Measurements from ENCODE around the gene PCDHA7. TPM values are rescaled to one million over a fixed set of nuclear protein-coding genes. Genes with fewer than 3 reads are reported as not detected.
A peak's percentile ranks its signal among the peaks of the same experiment; 100 is the strongest.
"Not testable (repeated sequence)": the region's sequence is repeated elsewhere in the genome, so short reads cannot be mapped to it uniquely, and the experiment has no call there.

PCDHA7 gene
- total RNA-seq, 1 donor from 2014 or later: 1.5 TPM

- Mint-ChIP-seq H3K27ac (ENCODE audit: unreplicated experiment) (no peak overlapping the region), H3K9me3 (ENCODE audit: low read depth) (peaks cover 30% of the 10 kb centered on the region), H3K4me1 (ENCODE audit: low read depth) (peaks cover 4% of the 10 kb centered on the region), H3K27me3 (ENCODE audit: low read depth) (peaks cover 1% of the 10 kb centered on the region), H3K4me3 (ENCODE audit: unreplicated experiment) (no peak overlapping the region), H3K36me3 (ENCODE audit: low read depth) (peaks cover 6% of the 10 kb centered on the region)
- TF ChIP-seq CTCF (IDR thresholded peaks at IDR 0.05): no peak
- DNase-seq (ENCODE audit: low spot score): peak; percentile 91
Observed at GRCh38 chr5:140802781-140803271, 31.2 kb upstream of the PCDHA7 start.

- DNase-seq (ENCODE audit: low spot score): no peak
- Mint-ChIP-seq H3K27ac (ENCODE audit: unreplicated experiment) (peak within 1 kb of the TSS; percentile 87), H3K4me1 (ENCODE audit: low read depth) (peaks cover 16% of the 10 kb centered on the region), H3K9me3 (ENCODE audit: low read depth) (peaks cover 29% of the 10 kb centered on the region), H3K27me3 (ENCODE audit: low read depth) (peaks cover 1% of the 10 kb centered on the region), H3K36me3 (ENCODE audit: low read depth) (peaks cover 12% of the 10 kb centered on the region), H3K4me3 (ENCODE audit: unreplicated experiment) (peak within 1 kb of the TSS; percentile 84)
- peak; percentile 77 for TF ChIP-seq CTCF (IDR thresholded peaks at IDR 0.05)
Observed at GRCh38 chr5:140806834-140807775, 27.0 kb upstream of the PCDHA7 start, which contains the start of gene PCDHA4. Gene PCDHA4, plus strand, starts transcription at chr5:140807068.

GRCh38 chr5:140808241-140808888 lies 25.7 kb upstream of the PCDHA7 start:
- H3K9me3 Mint-ChIP-seq (ENCODE audit: low read depth): peaks cover 40% of the 10 kb centered on the region
- peaks cover 14% of the 10 kb centered on the region for H3K36me3 Mint-ChIP-seq (ENCODE audit: low read depth)
- H3K4me1 Mint-ChIP-seq (ENCODE audit: low read depth): peaks cover 16% of the 10 kb centered on the region
- not testable (repeated sequence) for H3K4me3 Mint-ChIP-seq (ENCODE audit: unreplicated experiment); H3K27me3 Mint-ChIP-seq (ENCODE audit: low read depth); H3K27ac Mint-ChIP-seq (ENCODE audit: unreplicated experiment)
- peak; percentile 91 for DNase-seq (ENCODE audit: low spot score)

GRCh38 chr5:140808889-140809291 lies 25.2 kb upstream of the PCDHA7 start:
- no peak for TF ChIP-seq CTCF (IDR thresholded peaks at IDR 0.05)
- H3K36me3 Mint-ChIP-seq (ENCODE audit: low read depth): peaks cover 12% of the 10 kb centered on the region
- H3K4me3 Mint-ChIP-seq (ENCODE audit: unreplicated experiment): no peak overlapping the region
- H3K4me1 Mint-ChIP-seq (ENCODE audit: low read depth): peaks cover 16% of the 10 kb centered on the region
- peaks cover 35% of the 10 kb centered on the region for H3K9me3 Mint-ChIP-seq (ENCODE audit: low read depth)
- peak; percentile 94 for DNase-seq (ENCODE audit: low spot score)
- H3K27me3 Mint-ChIP-seq (ENCODE audit: low read depth): peaks cover 1% of the 10 kb centered on the region
- H3K27ac Mint-ChIP-seq (ENCODE audit: unreplicated experiment): no peak overlapping the region

- Mint-ChIP-seq H3K27me3 (ENCODE audit: low read depth) (no peaks in the 10 kb centered on the region), H3K27ac (ENCODE audit: unreplicated experiment) (no peak within 1 kb of the TSS), H3K36me3 (ENCODE audit: low read depth) (peaks cover 3% of the 10 kb centered on the region), H3K4me3 (ENCODE audit: unreplicated experiment) (no peak within 1 kb of the TSS), H3K4me1 (ENCODE audit: low read depth) (no peaks in the 10 kb centered on the region), H3K9me3 (ENCODE audit: low read depth) (peaks cover 4% of the 10 kb centered on the region)
- no peak for DNase-seq (ENCODE audit: low spot score)
- TF ChIP-seq CTCF (IDR thresholded peaks at IDR 0.05): no peak
Observed at GRCh38 chr5:140821375-140822280, 12.4 kb upstream of the PCDHA7 start, which contains the start of gene PCDHA5. Gene PCDHA5, plus strand, starts transcription at chr5:140821613.
